SK-N-SH treated with all-trans-retinoic acid at 6 μM for 48 hours (cell line): ENCODE measurements around the gene ARHGAP22.

Source experiments
- ATAC-seq: fragments of 200-7000 bp; cut with Tn5 transposase; 3 replicates; pipeline ENCODE4 v1.9.1; 2020; ENCODE audit warnings: mild to moderate bottlenecking, moderate library complexity
- ARNTL ChIP-seq: fragments of 450-650 bp; formaldehyde crosslinking; IDR thresholded peaks from 2 replicates; pipeline ENCODE4 v1.5.0; 2020; ENCODE audit warnings: low read depth, mild to moderate bottlenecking, moderate library complexity, borderline replicate concordance
- CREB5 ChIP-seq: fragments of 250-450 bp; sonication (Bioruptor Pico); IDR thresholded peaks from 2 replicates; pipeline ENCODE4 v1.5.1; 2020; ENCODE audit warnings: low read depth, mild to moderate bottlenecking, moderate library complexity
- CSDC2 ChIP-seq: fragments of 250-450 bp; sonication (Bioruptor Pico); IDR thresholded peaks from 2 replicates; pipeline ENCODE4 v1.5.0; 2020; ENCODE audit warnings: mild to moderate bottlenecking, moderate library complexity
- ESRRG ChIP-seq: fragments of 250-450 bp; sonication (Bioruptor Pico); IDR thresholded peaks from 2 replicates; pipeline ENCODE4 v1.6.1; 2021; ENCODE audit warnings: mild to moderate bottlenecking
- GLIS3 ChIP-seq: fragments of 250-450 bp; sonication (Bioruptor Pico); IDR thresholded peaks from 2 replicates; pipeline ENCODE4 v1.5.0; 2020; ENCODE audit warnings: mild to moderate bottlenecking, moderate library complexity
- ISL1 ChIP-seq: fragments of 250-450 bp; sonication (Bioruptor Pico); IDR thresholded peaks from 2 replicates; pipeline ENCODE4 v2.1.2; 2022; ENCODE audit warnings: mild to moderate bottlenecking, moderate library complexity
- OSR1 ChIP-seq: fragments of 250-450 bp; sonication (Bioruptor Pico); IDR thresholded peaks from 2 replicates; pipeline ENCODE4 v1.8.0; 2022; ENCODE audit warnings: moderate library complexity, mild to moderate bottlenecking, inconsistent platforms
- PPARA ChIP-seq: fragments of 250-450 bp; sonication (Bioruptor Pico); IDR thresholded peaks from 2 replicates; pipeline ENCODE4 v1.5.0; 2020; ENCODE audit warnings: mild to moderate bottlenecking, borderline replicate concordance
- RARB ChIP-seq: fragments of 250-450 bp; sonication (Bioruptor Pico); IDR thresholded peaks from 2 replicates; pipeline ENCODE4 v1.8.0; 2021; ENCODE audit warnings: mild to moderate bottlenecking, moderate library complexity
- SNAI2 ChIP-seq: fragments of 250-450 bp; sonication (Bioruptor Pico); IDR thresholded peaks from 2 replicates; pipeline ENCODE4 v1.5.0; 2020; ENCODE audit warnings: mild to moderate bottlenecking, moderate library complexity
- TCF4 ChIP-seq: fragments of 250-450 bp; sonication (Bioruptor Pico); IDR thresholded peaks from 2 replicates; pipeline ENCODE4 v1.8.0; 2021; ENCODE audit warnings: mild to moderate bottlenecking, moderate library complexity, borderline replicate concordance
- TOX ChIP-seq: fragments of 250-450 bp; sonication (Bioruptor Pico); IDR thresholded peaks from 2 replicates; pipeline ENCODE4 v1.8.0; 2021; ENCODE audit warnings: mild to moderate bottlenecking, moderate library complexity, borderline replicate concordance
- ZC3H10 ChIP-seq: fragments of 250-450 bp; sonication (Bioruptor Pico); IDR thresholded peaks from 2 replicates; pipeline ENCODE4 v1.5.1; 2021; ENCODE audit warnings: mild to moderate bottlenecking, moderate library complexity
- ZFP3 ChIP-seq: fragments of 250-450 bp; sonication (Bioruptor Pico); IDR thresholded peaks from 2 replicates; pipeline ENCODE4 v1.5.0; 2020; ENCODE audit warnings: mild to moderate bottlenecking, moderate library complexity
- ZFP30 ChIP-seq: fragments of 450-650 bp; formaldehyde crosslinking; IDR thresholded peaks from 2 replicates; pipeline ENCODE4 v1.5.0; 2022; ENCODE audit warnings: mild to moderate bottlenecking, moderate library complexity
- ZNF565 ChIP-seq: fragments of 450-650 bp; formaldehyde crosslinking; conservative IDR thresholded peaks from 2 replicates; pipeline ENCODE4 v1.5.0; 2020; ENCODE audit warnings: low read depth, mild to moderate bottlenecking, moderate library complexity
- ZNF8 ChIP-seq: fragments of 450-650 bp; formaldehyde crosslinking; IDR thresholded peaks from 2 replicates; pipeline ENCODE4 v1.5.0; 2020; ENCODE audit warnings: mild to moderate bottlenecking, moderate library complexity
- TF ChIP-seq, protein P1 (sequence below): fragments of 250-450 bp; sonication (Bioruptor Pico); IDR thresholded peaks from 2 replicates; pipeline ENCODE4 v1.8.0; 2020; ENCODE audit warnings: mild to moderate bottlenecking, moderate library complexity, borderline replicate concordance
- TF ChIP-seq, protein P2 (sequence below): fragments of 250-450 bp; sonication (Bioruptor Pico); IDR thresholded peaks from 2 replicates; pipeline ENCODE4 v1.5.1; 2021; ENCODE audit warnings: mild to moderate bottlenecking, moderate library complexity

Gene ARHGAP22

GRCh38 chr10:48482207-48482606, 122.7 kb downstream of the ARHGAP22 start:
- no peak for ATAC-seq

GRCh38 chr10:48481385-48481784, 123.5 kb downstream of the ARHGAP22 start:
- ATAC-seq, result no peak

More at GRCh38 chr10:48482207-48482606, 122.7 kb downstream of the ARHGAP22 start:
- TF ChIP-seq, protein P1, sequence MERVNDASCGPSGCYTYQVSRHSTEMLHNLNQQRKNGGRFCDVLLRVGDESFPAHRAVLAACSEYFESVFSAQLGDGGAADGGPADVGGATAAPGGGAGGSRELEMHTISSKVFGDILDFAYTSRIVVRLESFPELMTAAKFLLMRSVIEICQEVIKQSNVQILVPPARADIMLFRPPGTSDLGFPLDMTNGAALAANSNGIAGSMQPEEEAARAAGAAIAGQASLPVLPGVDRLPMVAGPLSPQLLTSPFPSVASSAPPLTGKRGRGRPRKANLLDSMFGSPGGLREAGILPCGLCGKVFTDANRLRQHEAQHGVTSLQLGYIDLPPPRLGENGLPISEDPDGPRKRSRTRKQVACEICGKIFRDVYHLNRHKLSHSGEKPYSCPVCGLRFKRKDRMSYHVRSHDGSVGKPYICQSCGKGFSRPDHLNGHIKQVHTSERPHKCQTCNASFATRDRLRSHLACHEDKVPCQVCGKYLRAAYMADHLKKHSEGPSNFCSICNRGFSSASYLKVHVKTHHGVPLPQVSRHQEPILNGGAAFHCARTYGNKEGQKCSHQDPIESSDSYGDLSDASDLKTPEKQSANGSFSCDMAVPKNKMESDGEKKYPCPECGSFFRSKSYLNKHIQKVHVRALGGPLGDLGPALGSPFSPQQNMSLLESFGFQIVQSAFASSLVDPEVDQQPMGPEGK (CRISPR knock-in tag), result no peak
- TF ChIP-seq RARB (CRISPR knock-in tag), result no peak

GRCh38 chr10:48480397-48481374, 124.2 kb downstream of the ARHGAP22 start:
- ATAC-seq, result no peak
- no peak for TF ChIP-seq ZFP3 (CRISPR knock-in tag)
- TF ChIP-seq ZFP30, result no peak
- TF ChIP-seq RARB (CRISPR knock-in tag), result no peak
- TF ChIP-seq ISL1 (CRISPR knock-in tag), result no peak
- TF ChIP-seq TOX, result no peak
- no peak for TF ChIP-seq ZNF565
- no peak for TF ChIP-seq SNAI2 (CRISPR knock-in tag)
- no peak for TF ChIP-seq ZNF8 (CRISPR knock-in tag)
- TF ChIP-seq, protein P1 (CRISPR knock-in tag), result no peak
- TF ChIP-seq, protein P2, sequence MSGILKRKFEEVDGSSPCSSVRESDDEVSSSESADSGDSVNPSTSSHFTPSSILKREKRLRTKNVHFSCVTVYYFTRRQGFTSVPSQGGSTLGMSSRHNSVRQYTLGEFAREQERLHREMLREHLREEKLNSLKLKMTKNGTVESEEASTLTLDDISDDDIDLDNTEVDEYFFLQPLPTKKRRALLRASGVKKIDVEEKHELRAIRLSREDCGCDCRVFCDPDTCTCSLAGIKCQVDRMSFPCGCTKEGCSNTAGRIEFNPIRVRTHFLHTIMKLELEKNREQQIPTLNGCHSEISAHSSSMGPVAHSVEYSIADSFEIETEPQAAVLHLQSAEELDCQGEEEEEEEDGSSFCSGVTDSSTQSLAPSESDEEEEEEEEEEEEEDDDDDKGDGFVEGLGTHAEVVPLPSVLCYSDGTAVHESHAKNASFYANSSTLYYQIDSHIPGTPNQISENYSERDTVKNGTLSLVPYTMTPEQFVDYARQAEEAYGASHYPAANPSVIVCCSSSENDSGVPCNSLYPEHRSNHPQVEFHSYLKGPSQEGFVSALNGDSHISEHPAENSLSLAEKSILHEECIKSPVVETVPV, result no peak
- no peak for TF ChIP-seq CSDC2 (CRISPR knock-in tag)
- no peak for TF ChIP-seq OSR1
- TF ChIP-seq ESRRG (CRISPR knock-in tag), result no peak
- TF ChIP-seq ZC3H10 (CRISPR knock-in tag), result no peak
- no peak for TF ChIP-seq PPARA (CRISPR knock-in tag)
- TF ChIP-seq TCF4, result no peak
- TF ChIP-seq ARNTL, result no peak
- no peak for TF ChIP-seq CREB5 (CRISPR knock-in tag)

More at GRCh38 chr10:48481385-48481784, 123.5 kb downstream of the ARHGAP22 start:
- TF ChIP-seq ARNTL (no peak), ESRRG (CRISPR knock-in tag) (no peak), ZFP30 (no peak), ZFP3 (CRISPR knock-in tag) (no peak), ZNF565 (no peak), OSR1 (no peak), GLIS3 (CRISPR knock-in tag) (no peak), ZNF8 (CRISPR knock-in tag) (no peak)

DNA sequence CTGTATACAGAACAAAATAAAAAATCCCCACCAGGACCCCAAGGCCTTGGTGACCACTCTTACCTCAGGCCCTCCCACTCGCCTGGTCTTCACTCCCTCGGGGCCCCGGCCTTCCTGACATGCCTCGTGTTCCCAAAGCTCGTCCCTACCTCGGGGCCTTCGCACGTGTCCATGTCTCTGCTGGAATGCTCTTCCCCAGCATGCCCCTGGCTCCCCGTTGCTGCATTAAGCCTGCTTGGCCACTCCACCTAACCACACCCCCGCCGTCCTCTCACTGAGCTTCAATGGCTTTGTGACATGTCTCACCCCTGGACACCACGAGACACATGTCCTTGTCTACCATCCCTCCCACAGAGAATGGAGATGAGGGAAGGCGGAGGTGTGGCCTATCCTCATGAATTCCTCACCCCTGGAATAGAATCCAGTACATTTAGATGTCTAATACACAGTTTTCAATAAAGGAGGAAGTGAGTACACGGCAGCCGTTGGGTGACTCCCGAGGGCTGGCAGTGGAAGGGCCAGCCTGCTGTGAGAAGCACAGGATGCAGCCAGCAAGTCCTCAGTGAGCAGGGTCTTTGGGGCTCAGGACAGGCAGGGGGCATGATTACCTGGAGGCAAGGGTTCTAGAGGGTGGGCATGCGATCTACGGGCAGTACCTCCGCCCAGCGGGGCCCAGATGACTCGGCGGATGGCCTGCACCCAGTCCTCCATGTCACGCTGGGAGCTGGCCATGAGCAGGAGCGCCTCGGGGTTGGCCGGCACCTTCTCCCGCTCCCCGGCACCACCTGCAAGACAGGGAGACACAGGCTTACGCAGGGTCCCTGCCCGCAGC, 125.7 kb downstream of the ARHGAP22 start:
- ATAC-seq, result no peak
- no peak for TF ChIP-seq ESRRG (CRISPR knock-in tag)
- TF ChIP-seq ZFP3 (CRISPR knock-in tag), result no peak
